Kidney (tissue), 14 donors: Measurements from ENCODE around the gene KRT83. TPM values are rescaled to one million over a fixed set of nuclear protein-coding genes. Genes with fewer than 3 reads are reported as not detected.
"Not testable (repeated sequence)": the region's sequence is repeated elsewhere in the genome, so short reads cannot be mapped to it uniquely, and the experiment has no call there.

Experiments used
- DNase-seq, 5 donors: peaks; one replicate each; pipeline ENCODE4 v3.0.0-alpha.2; 2013 to 2020
- FAIRE-seq: peaks from 2 replicates; lab custom pipeline; 2012; peaks lifted over from hg19 to GRCh38; lab: Jason Lieb, UNC
- H3K27ac ChIP-seq, 2 donors: one replicate each; pipeline ENCODE4 v1.7.0; 2013; ENCODE audit warnings: low read depth in 2 of 2, low read length in 2 of 2, inconsistent platforms in 1 of 2
- H3K27me3 ChIP-seq: one replicate; pipeline ENCODE4 v1.7.1; 2013; ENCODE audit warnings: low read length, inconsistent platforms; ENCODE audit not compliant: control insufficient read depth, insufficient read depth
- H3K36me3 ChIP-seq, 3 donors: one replicate each; pipeline versions ENCODE4 v1.7.0 to v1.7.1; 2013; ENCODE audit warnings: low read length in 3 of 3, control low read depth in 1 of 3, inconsistent platforms in 1 of 3; ENCODE audit not compliant: insufficient read depth in 3 of 3, control insufficient read depth in 2 of 3
- H3K4me1 ChIP-seq, 3 donors: one replicate each; pipeline versions ENCODE4 v1.7.0 to v1.7.1; 2013; ENCODE audit warnings: low read length in 3 of 3, inconsistent platforms in 1 of 3, low read depth in 1 of 3; ENCODE audit not compliant: control insufficient read depth in 2 of 3, insufficient read depth in 2 of 3
- H3K4me3 ChIP-seq, 3 donors: one replicate each; pipeline versions ENCODE4 v1.7.0 to v1.8.1; 2013; ENCODE audit warnings: low read length in 3 of 3, control low read depth in 1 of 3, inconsistent platforms in 1 of 3
- H3K9ac ChIP-seq, 3 donors: one replicate each; pipeline versions ENCODE4 v1.7.0 to v1.7.1; 2013; ENCODE audit warnings: low read length in 3 of 3, control low read depth in 1 of 3, inconsistent platforms in 1 of 3
- H3K9me3 ChIP-seq, 3 donors: one replicate each; pipeline versions ENCODE4 v1.7.0 to v1.7.1; 2013; ENCODE audit warnings: low read length in 3 of 3, control low read depth in 1 of 3, inconsistent platforms in 1 of 3; ENCODE audit not compliant: control insufficient read depth in 2 of 3, insufficient read depth in 1 of 3
- CTCF ChIP-seq: IDR thresholded peaks from 3 replicates; pipeline ENCODE4 v1.5.1; 2012; ENCODE audit warnings: mild to moderate bottlenecking, moderate library complexity, borderline replicate concordance; ENCODE audit not compliant: insufficient read depth; ENCODE audit errors: extremely low read depth
- intact Hi-C: fragments of 100-400 bp; cut with DNase I; formaldehyde crosslinking; loops from one replicate; pipeline ENCODE4 v1.11.1; 2022
- polyA plus RNA-seq: library from polyadenylated mRNA; stranded (reverse); fragments of 350-450 nt; fragmentation: Illumina TruSeq; extraction: RNeasy Lipid Tissue Mini Kit (QIAGEN cat#74804); gene quantifications from one replicate; pipeline ENCODE4 v1.2.3, GENCODE V29; 2014; ENCODE audit warnings: low read depth, low replicate concordance; ENCODE audit not compliant: insufficient read depth
- total RNA-seq: library from RNA; stranded (reverse); fragmentation: NEBNext Ultra II Directional; extraction: Animal tissue kit (Norgen Biotek cat#: 25700); gene quantifications from one replicate; pipeline ENCODE4 v1.2.1, GENCODE V29; 2021
- donor health status: control.
- donor health status: control.
- donor health status: control.
- donor health status: control.
- donor health status: control.
- donor health status: DM: yes; HTN: yes; CAD: no.
- donor health status: Normal renal cell carcinoma (clear cell type).

Gene KRT83
- total and polyA plus RNA-seq, 2 donors from 2014 or later, result not detected

GRCh38 chr12:52301721-52302120, 19.5 kb downstream of the KRT83 start:
- H3K27me3 ChIP-seq, H3K36me3 ChIP-seq, H3K9ac ChIP-seq, H3K9me3 ChIP-seq, DNase-seq, H3K4me1 ChIP-seq, H3K27ac ChIP-seq, FAIRE-seq, intact Hi-C loops, H3K4me3 ChIP-seq: not testable (repeated sequence)

GRCh38 chr12:52300796-52301691, 20.2 kb downstream of the KRT83 start:
- intact Hi-C loops, result no loop called here
- Histone ChIP-seq H3K4me3 (no peak overlapping the region), H3K4me1 (no peaks in the 10 kb centered on the region), H3K36me3 (no peaks in the 10 kb centered on the region), H3K9ac (no peak overlapping the region), H3K9me3 (no peaks in the 10 kb centered on the region), H3K27me3 (no peaks in the 10 kb centered on the region), H3K27ac (no peak overlapping the region)
- DNase-seq (no peak), FAIRE-seq (no peak)
- no peak for TF ChIP-seq CTCF

GRCh38 chr12:52298677-52299190, 22.5 kb downstream of the KRT83 start:
- intact Hi-C loops, result no loop called here
- Histone ChIP-seq H3K4me1 (no peaks in the 10 kb centered on the region), H3K36me3 (no peaks in the 10 kb centered on the region), H3K27ac (no peak overlapping the region), H3K4me3 (no peak overlapping the region), H3K27me3 (no peaks in the 10 kb centered on the region), H3K9ac (no peak overlapping the region), H3K9me3 (no peaks in the 10 kb centered on the region)
- FAIRE-seq (no peak), DNase-seq (no peak)
- no peak for TF ChIP-seq CTCF

- Histone ChIP-seq H3K4me3 (no peak overlapping the region), H3K4me1 (no peaks in the 10 kb centered on the region), H3K27ac (no peak overlapping the region), H3K9ac (no peak overlapping the region), H3K36me3 (no peaks in the 10 kb centered on the region), H3K9me3 (no peaks in the 10 kb centered on the region), H3K27me3 (peaks cover 5% of the 10 kb centered on the region)
- DNase-seq (peak in 1 of 5 donors; percentile 5), FAIRE-seq (no peak)
- intact Hi-C loops, result no loop called here
- TF ChIP-seq CTCF, result no peak
Observed at GRCh38 chr12:52296572-52297215, 24.5 kb downstream of the KRT83 start.
